Measurements from ENCODE around the gene GFI1B.

GFI1B gene

DNA sequence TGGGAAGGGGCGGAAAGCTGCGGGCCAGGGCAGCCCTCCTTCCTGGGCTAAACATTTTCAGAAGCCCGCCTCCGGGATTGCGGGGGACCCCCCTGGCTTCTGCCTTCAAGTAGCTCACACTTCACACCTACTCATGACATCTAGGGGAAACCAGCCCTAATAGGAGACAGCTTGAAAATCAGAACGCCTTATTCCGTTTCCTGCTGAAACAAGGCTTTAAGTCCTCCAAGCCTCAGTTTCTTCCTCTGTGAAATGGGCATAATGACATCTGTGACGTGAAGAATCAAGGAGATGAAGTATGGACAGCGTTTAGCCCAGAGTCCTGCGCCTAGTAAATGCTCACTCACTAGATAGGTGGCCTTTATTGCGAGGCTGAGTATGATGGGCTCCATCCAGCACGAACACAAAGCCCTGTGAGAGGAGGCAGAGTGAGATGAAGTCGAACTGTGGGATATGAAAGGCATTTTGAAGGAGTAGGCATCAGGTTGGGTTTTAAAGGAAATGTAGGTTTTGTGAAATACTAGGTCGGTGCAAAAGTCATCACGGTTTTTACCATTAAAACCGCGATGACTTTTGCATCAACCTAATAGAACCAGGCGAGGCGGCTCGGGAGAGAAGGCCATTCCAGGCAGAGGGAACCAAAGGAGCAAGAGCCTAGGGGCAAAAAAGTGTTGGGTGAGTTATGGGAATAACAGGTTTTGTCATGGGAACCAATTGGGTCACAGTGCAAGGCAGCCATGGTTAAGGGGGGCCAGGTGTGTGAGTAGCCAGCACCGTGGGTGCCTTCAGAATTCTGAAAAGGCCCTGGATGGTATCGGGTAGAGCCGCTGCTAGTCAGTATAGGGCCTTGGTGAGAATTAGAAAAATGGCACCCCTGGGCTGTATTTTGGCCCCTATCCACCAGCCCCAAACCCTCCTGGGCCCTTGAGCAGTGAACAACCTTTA lies 33.0 kb upstream of the GFI1B start:
- peak overlapping the region; percentile 85 for H2AFZ ChIP-seq (ENCODE audit: low read depth)
- TF ChIP-seq, protein P1, sequence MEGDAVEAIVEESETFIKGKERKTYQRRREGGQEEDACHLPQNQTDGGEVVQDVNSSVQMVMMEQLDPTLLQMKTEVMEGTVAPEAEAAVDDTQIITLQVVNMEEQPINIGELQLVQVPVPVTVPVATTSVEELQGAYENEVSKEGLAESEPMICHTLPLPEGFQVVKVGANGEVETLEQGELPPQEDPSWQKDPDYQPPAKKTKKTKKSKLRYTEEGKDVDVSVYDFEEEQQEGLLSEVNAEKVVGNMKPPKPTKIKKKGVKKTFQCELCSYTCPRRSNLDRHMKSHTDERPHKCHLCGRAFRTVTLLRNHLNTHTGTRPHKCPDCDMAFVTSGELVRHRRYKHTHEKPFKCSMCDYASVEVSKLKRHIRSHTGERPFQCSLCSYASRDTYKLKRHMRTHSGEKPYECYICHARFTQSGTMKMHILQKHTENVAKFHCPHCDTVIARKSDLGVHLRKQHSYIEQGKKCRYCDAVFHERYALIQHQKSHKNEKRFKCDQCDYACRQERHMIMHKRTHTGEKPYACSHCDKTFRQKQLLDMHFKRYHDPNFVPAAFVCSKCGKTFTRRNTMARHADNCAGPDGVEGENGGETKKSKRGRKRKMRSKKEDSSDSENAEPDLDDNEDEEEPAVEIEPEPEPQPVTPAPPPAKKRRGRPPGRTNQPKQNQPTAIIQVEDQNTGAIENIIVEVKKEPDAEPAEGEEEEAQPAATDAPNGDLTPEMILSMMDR (conservative IDR thresholded peaks at IDR 0.05; ENCODE audit: low read depth, low read length): no peak
- H3K9ac ChIP-seq: peak overlapping the region; percentile 89; the same call in 1 of the 2 replicates
- H3K27me3 ChIP-seq (ENCODE audit: insufficient read depth, low read depth): no peaks in the 10 kb centered on the region
- no peak overlapping the region for H3K4me3 ChIP-seq (IDR thresholded peaks at IDR 0.05; ENCODE audit: insufficient read depth, low read depth, low read length)
- H4K20me1 ChIP-seq (ENCODE audit: insufficient read depth): 0 out of 2 replicates have a peak, but pooled peaks cover 6% of the 10 kb centered on the region
- H3K79me2 ChIP-seq (ENCODE audit: insufficient read depth, low read depth): peaks cover 38% of the 10 kb centered on the region
- H3K4me2 ChIP-seq: peak overlapping the region; percentile 64
- H3K27ac ChIP-seq: peak overlapping the region; percentile 83; the same call in 1 of the 2 replicates
- H3K36me3 ChIP-seq (ENCODE audit: insufficient read depth): no peaks in the 10 kb centered on the region
- H3K4me1 ChIP-seq (ENCODE audit: low read depth, poor library complexity, severe bottlenecking): peaks cover 30% of the 10 kb centered on the region

GRCh38 chr9:132946211-132946610 lies 32.3 kb upstream of the GFI1B start:
- TF ChIP-seq, protein P1 (conservative IDR thresholded peaks at IDR 0.05; ENCODE audit: low read depth, low read length): no peak

DNA sequence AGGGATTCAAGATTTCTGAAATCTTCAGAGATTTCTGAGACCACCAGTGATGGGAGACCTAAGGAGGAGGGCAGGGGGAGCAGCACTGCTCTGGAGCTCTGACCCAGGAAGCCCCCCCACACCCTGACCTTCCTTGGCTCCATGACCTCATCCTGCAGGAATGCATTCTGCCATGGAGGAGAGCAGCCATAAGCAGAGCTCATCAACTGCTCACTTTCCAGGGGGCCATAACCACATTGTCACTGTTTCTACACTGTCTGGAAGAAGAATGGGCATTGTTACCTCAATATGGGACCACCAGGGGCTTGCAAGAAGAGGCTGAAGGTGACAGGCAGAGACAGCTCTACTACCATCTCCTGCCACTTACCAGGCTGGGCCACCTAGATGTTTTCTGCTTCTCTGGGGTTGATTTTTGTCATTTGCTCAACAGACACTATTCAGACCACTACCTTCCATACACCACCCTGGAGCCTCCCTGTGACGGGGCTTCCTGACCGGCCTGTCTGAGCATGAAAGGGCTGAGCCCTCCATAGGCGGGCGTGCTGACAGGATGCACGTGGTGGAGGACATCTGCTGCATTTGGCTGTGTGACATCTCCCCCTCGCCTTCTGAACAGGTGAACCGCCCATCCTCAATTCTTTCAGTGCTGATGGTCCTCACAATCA lies 31.7 kb upstream of the GFI1B start:
- H3K36me3 ChIP-seq (ENCODE audit: insufficient read depth): no peaks in the 10 kb centered on the region
- no peak overlapping the region for H3K9ac ChIP-seq
- H3K27ac ChIP-seq: no peak overlapping the region
- peaks cover 25% of the 10 kb centered on the region for H3K79me2 ChIP-seq (ENCODE audit: insufficient read depth, low read depth)
- H3K4me1 ChIP-seq (ENCODE audit: low read depth, poor library complexity, severe bottlenecking): peaks cover 24% of the 10 kb centered on the region
- H3K4me3 ChIP-seq (IDR thresholded peaks at IDR 0.05; ENCODE audit: insufficient read depth, low read depth, low read length): no peak overlapping the region
- TF ChIP-seq, protein P1 (conservative IDR thresholded peaks at IDR 0.05; ENCODE audit: low read depth, low read length): no peak
- H3K4me2 ChIP-seq: no peak overlapping the region
- no peak overlapping the region for H2AFZ ChIP-seq (ENCODE audit: low read depth)
- H4K20me1 ChIP-seq (ENCODE audit: insufficient read depth): no peaks in the 10 kb centered on the region
- no peaks in the 10 kb centered on the region for H3K27me3 ChIP-seq (ENCODE audit: insufficient read depth, low read depth)

More at GRCh38 chr9:132946211-132946610, 32.3 kb upstream of the GFI1B start:
- peaks cover 30% of the 10 kb centered on the region for H3K4me1 ChIP-seq (ENCODE audit: low read depth, poor library complexity, severe bottlenecking)
- peaks cover 30% of the 10 kb centered on the region for H3K79me2 ChIP-seq (ENCODE audit: insufficient read depth, low read depth)
- no peak overlapping the region for H3K27ac ChIP-seq
- H4K20me1 ChIP-seq (ENCODE audit: insufficient read depth): 0 out of 2 replicates have a peak, but pooled peaks cover under 1% of the 10 kb centered on the region
- H3K27me3 ChIP-seq (ENCODE audit: insufficient read depth, low read depth): no peaks in the 10 kb centered on the region
- H2AFZ ChIP-seq (ENCODE audit: low read depth): 0 out of 2 replicates have a peak overlapping the region, but pooled peaks have one; percentile 39
- no peaks in the 10 kb centered on the region for H3K36me3 ChIP-seq (ENCODE audit: insufficient read depth)
- H3K4me3 ChIP-seq (IDR thresholded peaks at IDR 0.05; ENCODE audit: insufficient read depth, low read depth, low read length): no peak overlapping the region
- no peak overlapping the region for H3K9ac ChIP-seq
- H3K4me2 ChIP-seq: no peak overlapping the region

DNA sequence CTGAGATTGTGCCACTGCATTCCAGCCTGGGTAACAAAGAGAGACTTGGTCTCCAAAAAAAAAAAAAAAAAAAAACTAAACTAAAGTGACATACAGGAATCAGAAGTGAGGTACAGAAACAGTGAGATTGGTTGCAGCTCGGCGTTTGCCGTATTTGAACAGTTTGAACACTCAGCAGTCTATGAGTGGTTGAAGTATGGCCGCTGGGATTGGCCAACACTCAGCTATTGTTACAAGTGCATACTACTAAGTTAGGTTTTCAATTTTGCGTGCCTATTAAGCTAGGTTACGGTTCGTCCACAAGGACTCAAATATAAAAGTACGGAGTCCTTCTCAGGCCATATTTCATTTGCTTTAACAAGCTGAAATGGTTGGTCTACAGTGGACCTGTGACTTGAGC lies 30.7 kb upstream of the GFI1B start:
- TF ChIP-seq, protein P1 (conservative IDR thresholded peaks at IDR 0.05; ENCODE audit: low read depth, low read length): no peak
- Histone ChIP-seq H3K36me3 (ENCODE audit: insufficient read depth) (no peaks in the 10 kb centered on the region), H3K4me1 (ENCODE audit: low read depth, poor library complexity, severe bottlenecking) (peaks cover 14% of the 10 kb centered on the region), H3K27me3 (ENCODE audit: insufficient read depth, low read depth) (no peaks in the 10 kb centered on the region), H3K4me3 (IDR thresholded peaks at IDR 0.05; ENCODE audit: insufficient read depth, low read depth, low read length) (no peak overlapping the region), H3K9ac (no peak overlapping the region), H3K79me2 (ENCODE audit: insufficient read depth, low read depth) (peaks cover 16% of the 10 kb centered on the region), H3K27ac (no peak overlapping the region), H3K4me2 (no peak overlapping the region), H2AFZ (ENCODE audit: low read depth) (no peak overlapping the region), H4K20me1 (ENCODE audit: insufficient read depth) (no peaks in the 10 kb centered on the region)
